HFFc6 (cell line): ENCODE data around the gene GRXCR2. TPM values are rescaled to one million over a fixed set of nuclear protein-coding genes. Genes with fewer than 3 reads are reported as not detected.

Experiments
- DNase-seq: peaks from one replicate; pipeline ENCODE4 v3.0.0-alpha.2; 2018
- H3K27ac Mint-ChIP-seq: 2 replicates; pipeline ENCODE4 v1.8.0; 2020; ENCODE audit warnings: mild to moderate bottlenecking, mixed read lengths
- H3K27me3 Mint-ChIP-seq: 2 replicates; pipeline ENCODE4 v1.8.0; 2021; ENCODE audit warnings: mild to moderate bottlenecking, moderate library complexity, mixed read lengths; ENCODE audit not compliant: insufficient read depth
- H3K36me3 Mint-ChIP-seq: 2 replicates; pipeline ENCODE4 v1.8.0; 2021; ENCODE audit warnings: low read depth, mixed read lengths
- H3K4me1 Mint-ChIP-seq: 2 replicates; pipeline ENCODE4 v1.8.0; 2020; ENCODE audit warnings: low read depth, mixed read lengths
- H3K4me3 Mint-ChIP-seq: 2 replicates; pipeline ENCODE4 v1.8.0; 2020; ENCODE audit warnings: mild to moderate bottlenecking, moderate library complexity, mixed read lengths
- H3K9me3 Mint-ChIP-seq: 2 replicates; pipeline ENCODE4 v1.8.0; 2020; ENCODE audit warnings: mild to moderate bottlenecking, mixed read lengths
- CTCF ChIP-seq: fragments of 200-600 bp; sonication (generic); IDR thresholded peaks from 2 replicates; pipeline ENCODE4 v1.5.0; 2021; ENCODE audit warnings: antibody characterized with exemption, mild to moderate bottlenecking
- total RNA-seq, 6 experiments: library from RNA; stranded (reverse); fragmentation: NEBNext Ultra II Directional; extraction: Animal tissue kit (Norgen Biotek cat#: 25700); gene quantifications; 2 replicates in 1 of 6; 3 replicates in 5 of 6; pipeline ENCODE4 v1.2.3, GENCODE V29; 2021

The GRXCR2 gene
- total RNA-seq, 6 experiments from 2014 or later: not detected

GRCh38 chr5:145918397-145918796 lies 45.6 kb upstream of the GRXCR2 start:
- Mint-ChIP-seq H3K27me3 (peaks cover 24% of the 10 kb centered on the region), H3K27ac (no peak overlapping the region), H3K4me1 (peaks cover 33% of the 10 kb centered on the region), H3K9me3 (no peaks in the 10 kb centered on the region), H3K36me3 (no peaks in the 10 kb centered on the region), H3K4me3 (no peak overlapping the region)
- no peak for DNase-seq
- no peak for TF ChIP-seq CTCF

- no peak overlapping the region for H3K4me3 Mint-ChIP-seq
- DNase-seq: no peak
Measured at GRCh38 chr5:145917288-145917687, 44.5 kb upstream of the GRXCR2 start.

GRCh38 chr5:145915970-145916638 lies 43.3 kb upstream of the GRXCR2 start:
- H3K27me3 Mint-ChIP-seq: peaks cover 28% of the 10 kb centered on the region
- H3K36me3 Mint-ChIP-seq: no peaks in the 10 kb centered on the region
- no peak overlapping the region for H3K27ac Mint-ChIP-seq
- DNase-seq: no peak
- TF ChIP-seq CTCF: no peak
- no peaks in the 10 kb centered on the region for H3K9me3 Mint-ChIP-seq
- no peak overlapping the region for H3K4me3 Mint-ChIP-seq
- peaks cover 18% of the 10 kb centered on the region for H3K4me1 Mint-ChIP-seq

More at GRCh38 chr5:145917288-145917687, 44.5 kb upstream of the GRXCR2 start:
- H3K9me3 Mint-ChIP-seq: no peaks in the 10 kb centered on the region
- TF ChIP-seq CTCF: no peak
- peaks cover 27% of the 10 kb centered on the region for H3K4me1 Mint-ChIP-seq
- no peaks in the 10 kb centered on the region for H3K36me3 Mint-ChIP-seq
- no peak overlapping the region for H3K27ac Mint-ChIP-seq
- H3K27me3 Mint-ChIP-seq: peaks cover 28% of the 10 kb centered on the region

- H3K27ac Mint-ChIP-seq: no peak overlapping the region
- H3K4me3 Mint-ChIP-seq: no peak overlapping the region
- H3K4me1 Mint-ChIP-seq: peaks cover 15% of the 10 kb centered on the region
- peaks cover 38% of the 10 kb centered on the region for H3K27me3 Mint-ChIP-seq
- no peak for DNase-seq
- H3K9me3 Mint-ChIP-seq: no peaks in the 10 kb centered on the region
- no peak for TF ChIP-seq CTCF
- no peaks in the 10 kb centered on the region for H3K36me3 Mint-ChIP-seq
Measured at GRCh38 chr5:145913701-145914100, 40.9 kb upstream of the GRXCR2 start.

- Mint-ChIP-seq H3K4me3 (no peak overlapping the region), H3K9me3 (no peaks in the 10 kb centered on the region), H3K27me3 (peaks cover 32% of the 10 kb centered on the region), H3K27ac (no peak overlapping the region), H3K36me3 (no peaks in the 10 kb centered on the region), H3K4me1 (peaks cover 15% of the 10 kb centered on the region)
- no peak for TF ChIP-seq CTCF
- no peak for DNase-seq
Measured at GRCh38 chr5:145912594-145912993, 39.8 kb upstream of the GRXCR2 start.

- no peak for DNase-seq
- TF ChIP-seq CTCF: no peak
Measured at GRCh38 chr5:145912019-145912418, 39.2 kb upstream of the GRXCR2 start.

More at GRCh38 chr5:145912019-145912418, 39.2 kb upstream of the GRXCR2 start:
- H3K9me3 Mint-ChIP-seq: no peaks in the 10 kb centered on the region
- peaks cover 30% of the 10 kb centered on the region for H3K27me3 Mint-ChIP-seq
- H3K36me3 Mint-ChIP-seq: no peaks in the 10 kb centered on the region
- H3K4me3 Mint-ChIP-seq: no peak overlapping the region
- peaks cover 9% of the 10 kb centered on the region for H3K4me1 Mint-ChIP-seq
- no peak overlapping the region for H3K27ac Mint-ChIP-seq
